NCI-H1436 (cell line): ENCODE measurements around the gene RBPJ.
A peak's percentile ranks its signal among the peaks of the same experiment; 100 is the strongest.
"Not testable (repeated sequence)": the region's sequence is repeated elsewhere in the genome, so short reads cannot be mapped to it uniquely, and the experiment has no call there.

ENCODE experiments used
- DNase-seq: peaks from one replicate; lab custom pipeline; 2025; lab: John Stamatoyannopoulos, UW

Gene RBPJ

GRCh38 chr4:26302031-26302899 is 18.5 kb upstream of the RBPJ start:
- no peak for DNase-seq

GRCh38 chr4:26303008-26303407 is 17.8 kb upstream of the RBPJ start:
- DNase-seq = no peak

- DNase-seq = no peak
Observed at GRCh38 chr4:26307037-26307800, 13.6 kb upstream of the RBPJ start.

- no peak for DNase-seq
Observed at GRCh38 chr4:26308568-26308967, 12.2 kb upstream of the RBPJ start.

- DNase-seq = no peak
Observed at GRCh38 chr4:26310264-26310663, 10.6 kb upstream of the RBPJ start.

GRCh38 chr4:26311633-26312032 is 9.2 kb upstream of the RBPJ start:
- DNase-seq = no peak

- not testable (repeated sequence) for DNase-seq
Observed at GRCh38 chr4:26315316-26315932, 5.4 kb upstream of the RBPJ start.

- no peak for DNase-seq
Observed at GRCh38 chr4:26317766-26318165, 3.0 kb upstream of the RBPJ start.

GRCh38 chr4:26319467-26319948 is 1.3 kb upstream of the RBPJ start:
- peak; percentile 99 for DNase-seq

GRCh38 chr4:26319949-26320537 is 771 bp upstream of the RBPJ start:
- no peak for DNase-seq

GRCh38 chr4:26321373-26322221 is 783 bp downstream of the RBPJ start:
- no peak for DNase-seq

- DNase-seq = no peak
Observed at GRCh38 chr4:26322346-26322745, 1.5 kb downstream of the RBPJ start.

- no peak for DNase-seq
Observed at GRCh38 chr4:26323821-26324220, 3.0 kb downstream of the RBPJ start.

GRCh38 chr4:26325191-26325590 is 4.4 kb downstream of the RBPJ start:
- peak; percentile 23 for DNase-seq

GRCh38 chr4:26326791-26327190 is 6.0 kb downstream of the RBPJ start:
- DNase-seq = no peak

GRCh38 chr4:26330186-26330787 is 9.5 kb downstream of the RBPJ start:
- peak; percentile 58 for DNase-seq

GRCh38 chr4:26330946-26331345 is 10.1 kb downstream of the RBPJ start:
- peak; percentile 57 for DNase-seq

- no peak for DNase-seq
Observed at GRCh38 chr4:26331380-26331950, 10.7 kb downstream of the RBPJ start.

GRCh38 chr4:26334366-26334765 is 13.6 kb downstream of the RBPJ start:
- DNase-seq = no peak

GRCh38 chr4:26337612-26338011 is 16.8 kb downstream of the RBPJ start:
- no peak for DNase-seq
